Coronary artery (tissue), 2 donors: ENCODE results near the gene TOM1L2.

ENCODE experiments used
- DNase-seq: peaks from one replicate; pipeline ENCODE4 v3.0.0-alpha.2; 2017; ENCODE audit warnings: low spot score
- H3K27ac ChIP-seq, 2 donors: fragments of 200-600 bp; sonication (generic); one replicate each; pipeline ENCODE4 v1.5.1; 2016 to 2019
- H3K4me3 ChIP-seq: fragments of 200-600 bp; sonication (generic); 2 replicates; pipeline ENCODE4 v1.5.1; 2016; ENCODE audit warnings: mild to moderate bottlenecking, moderate library complexity
- TF ChIP-seq, protein P1 (sequence below): fragments of 200-600 bp; sonication (generic); IDR thresholded peaks from one replicate; pipeline ENCODE4 v1.5.1; 2019; ENCODE audit warnings: antibody characterized with exemption

TOM1L2 gene

DNA sequence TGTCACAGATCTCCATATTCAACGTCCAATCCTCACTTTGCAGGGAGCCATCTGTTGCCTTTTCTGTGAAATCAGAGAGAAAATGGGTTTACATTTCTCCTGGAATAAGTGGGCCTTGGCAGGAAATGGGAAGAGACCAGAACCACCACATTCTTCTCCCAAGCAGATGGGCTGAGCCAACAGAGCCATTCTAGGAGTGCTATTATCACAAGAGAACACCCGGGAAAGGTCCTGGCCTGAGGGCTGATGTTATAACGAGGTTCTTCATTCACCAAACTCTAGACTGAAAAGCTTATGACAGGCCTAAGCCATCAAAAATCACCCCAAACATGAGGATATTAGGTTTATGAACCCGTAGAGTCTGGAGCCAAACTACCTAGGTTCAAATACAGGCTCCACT, 64.7 kb downstream of the TOM1L2 start:
- H3K27ac ChIP-seq: no peak overlapping the region
- H3K4me3 ChIP-seq: no peak overlapping the region
- DNase-seq: no peak
- TF ChIP-seq, protein P1, sequence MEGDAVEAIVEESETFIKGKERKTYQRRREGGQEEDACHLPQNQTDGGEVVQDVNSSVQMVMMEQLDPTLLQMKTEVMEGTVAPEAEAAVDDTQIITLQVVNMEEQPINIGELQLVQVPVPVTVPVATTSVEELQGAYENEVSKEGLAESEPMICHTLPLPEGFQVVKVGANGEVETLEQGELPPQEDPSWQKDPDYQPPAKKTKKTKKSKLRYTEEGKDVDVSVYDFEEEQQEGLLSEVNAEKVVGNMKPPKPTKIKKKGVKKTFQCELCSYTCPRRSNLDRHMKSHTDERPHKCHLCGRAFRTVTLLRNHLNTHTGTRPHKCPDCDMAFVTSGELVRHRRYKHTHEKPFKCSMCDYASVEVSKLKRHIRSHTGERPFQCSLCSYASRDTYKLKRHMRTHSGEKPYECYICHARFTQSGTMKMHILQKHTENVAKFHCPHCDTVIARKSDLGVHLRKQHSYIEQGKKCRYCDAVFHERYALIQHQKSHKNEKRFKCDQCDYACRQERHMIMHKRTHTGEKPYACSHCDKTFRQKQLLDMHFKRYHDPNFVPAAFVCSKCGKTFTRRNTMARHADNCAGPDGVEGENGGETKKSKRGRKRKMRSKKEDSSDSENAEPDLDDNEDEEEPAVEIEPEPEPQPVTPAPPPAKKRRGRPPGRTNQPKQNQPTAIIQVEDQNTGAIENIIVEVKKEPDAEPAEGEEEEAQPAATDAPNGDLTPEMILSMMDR: no peak

DNA sequence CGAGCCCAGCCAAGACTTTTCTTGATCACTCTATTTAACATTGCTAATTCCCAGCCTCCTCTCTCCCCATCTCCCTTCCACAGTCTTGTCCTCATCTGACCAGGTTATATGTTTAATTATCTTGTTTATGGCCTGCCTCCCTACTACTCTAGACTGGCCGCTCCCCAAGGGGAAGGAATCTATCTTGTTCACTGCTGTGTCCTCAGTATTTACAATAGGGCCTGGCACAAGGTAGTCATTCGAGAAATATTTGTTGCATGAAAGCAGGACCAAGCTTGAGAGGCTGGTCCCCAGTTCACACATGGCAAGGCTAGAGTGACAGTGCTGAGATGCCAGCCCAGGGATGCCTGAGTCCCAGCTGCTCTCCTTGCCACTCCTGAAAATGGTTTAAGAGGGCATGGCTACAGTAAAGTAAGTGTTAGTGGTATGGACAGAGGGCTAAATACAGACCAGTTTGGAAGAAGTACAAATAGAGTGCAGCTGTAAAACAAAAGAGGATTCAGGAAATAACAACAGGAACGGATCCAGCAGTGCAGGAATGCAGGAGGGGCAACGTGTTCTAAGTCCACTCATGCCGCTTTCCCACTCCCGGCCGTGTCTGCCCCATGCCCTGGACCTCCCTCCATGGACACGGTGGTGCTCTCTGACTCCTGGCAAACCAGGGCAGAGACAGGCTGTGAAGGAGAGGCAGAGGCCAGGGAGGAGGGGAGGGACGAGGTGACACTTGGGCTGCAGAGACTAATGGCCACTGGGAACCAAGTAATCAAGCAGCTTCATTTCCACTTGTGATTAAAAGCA, 65.6 kb downstream of the TOM1L2 start:
- no peak for DNase-seq
- no peak overlapping the region for H3K4me3 ChIP-seq
- TF ChIP-seq, protein P1: no peak
- no peak overlapping the region for H3K27ac ChIP-seq

DNA sequence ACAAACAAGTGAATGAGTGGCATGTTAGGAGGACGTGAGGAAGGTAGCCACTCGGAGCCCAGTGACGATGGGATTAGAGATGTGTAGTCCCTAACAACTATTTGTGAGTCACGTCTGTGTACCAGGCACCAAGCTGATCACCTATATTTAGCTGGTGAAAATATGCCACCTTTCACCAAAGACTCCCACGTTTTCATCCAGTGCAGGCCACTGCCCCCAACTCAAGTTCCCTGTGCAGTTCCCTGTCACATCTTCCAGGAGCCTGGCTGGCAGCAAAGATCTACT, 67.2 kb downstream of the TOM1L2 start:
- no peak for DNase-seq
- no peak overlapping the region for H3K4me3 ChIP-seq
- H3K27ac ChIP-seq: no peak overlapping the region
- TF ChIP-seq, protein P1: no peak

- TF ChIP-seq, protein P1: no peak
These were observed 67.8 kb downstream of the TOM1L2 start for GRCh38 chr17:17904166-17905035.

DNA sequence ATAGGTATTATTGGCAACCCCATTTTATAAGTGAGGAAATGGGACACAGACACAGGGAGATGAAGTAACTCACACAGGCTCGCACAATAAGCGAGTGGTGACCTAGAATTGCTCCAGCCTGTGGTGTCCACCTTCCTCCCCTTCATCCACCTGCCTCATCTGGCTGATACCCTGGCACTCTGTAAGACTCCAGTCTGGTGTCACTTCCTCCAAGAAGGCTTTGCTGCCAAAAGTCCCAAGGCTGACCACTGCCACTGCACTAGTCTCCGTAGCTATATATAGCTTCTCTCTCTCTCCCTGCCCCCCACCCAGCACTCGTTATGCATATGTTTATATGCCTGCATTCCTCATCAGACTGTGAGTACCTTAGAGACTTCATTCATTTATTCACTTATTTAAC, 69.3 kb downstream of the TOM1L2 start:
- no peak for DNase-seq
- TF ChIP-seq, protein P1: no peak
- Histone ChIP-seq H3K27ac (no peak overlapping the region), H3K4me3 (no peak overlapping the region)

More at GRCh38 chr17:17904166-17905035, 67.8 kb downstream of the TOM1L2 start:
- DNase-seq: no peak
- H3K4me3 ChIP-seq: no peak overlapping the region
- no peak overlapping the region for H3K27ac ChIP-seq

GRCh38 chr17:17902376-17902775, 69.8 kb downstream of the TOM1L2 start:
- H3K27ac ChIP-seq: no peak overlapping the region
- TF ChIP-seq, protein P1: no peak

More at GRCh38 chr17:17902376-17902775, 69.8 kb downstream of the TOM1L2 start:
- H3K4me3 ChIP-seq: no peak overlapping the region
- no peak for DNase-seq
